ENCODE measurements around the gene PAN3.

GRCh38 chr13:28116736-28117135 is 21.6 kb upstream of the PAN3 start:
- no peak for TF ChIP-seq CTBP1 (IDR thresholded peaks at IDR 0.05; ENCODE audit: borderline replicate concordance)
- no peak for TF ChIP-seq FOXA1 (IDR thresholded peaks at IDR 0.05)
- TF ChIP-seq SP1 (IDR thresholded peaks at IDR 0.05) = no peak
